Panc1 (cell line): Measurements from ENCODE around the gene FGF21.

ENCODE experiments used
- POLR2AphosphoS5 ChIP-seq: IDR thresholded peaks from 2 replicates; pipeline ENCODE4 v1.6.1; 2012; ENCODE audit warnings: mild to moderate bottlenecking, low read depth, low read length, moderate library complexity
- TCF7L2 ChIP-seq: IDR thresholded peaks from 2 replicates; pipeline ENCODE4 v1.6.1; 2011; ENCODE audit warnings: mild to moderate bottlenecking, low read depth, low read length, inconsistent platforms
- TF ChIP-seq, protein P1 (sequence below): fragments of 450-650 bp; IDR thresholded peaks from 2 replicates; pipeline ENCODE4 v1.5.1; 2017; ENCODE audit warnings: mild to moderate bottlenecking
- TF ChIP-seq, protein P2 (sequence below), 2 experiments: IDR thresholded peaks; 2 replicates each; pipeline ENCODE4 v1.6.1; 2011 to 2012; ENCODE audit warnings: low read depth in 2 of 2, control low read depth in 1 of 2, low read length in 1 of 2, mild to moderate bottlenecking in 1 of 2, moderate library complexity in 1 of 2; ENCODE audit not compliant: insufficient read depth in 1 of 2

DNA sequence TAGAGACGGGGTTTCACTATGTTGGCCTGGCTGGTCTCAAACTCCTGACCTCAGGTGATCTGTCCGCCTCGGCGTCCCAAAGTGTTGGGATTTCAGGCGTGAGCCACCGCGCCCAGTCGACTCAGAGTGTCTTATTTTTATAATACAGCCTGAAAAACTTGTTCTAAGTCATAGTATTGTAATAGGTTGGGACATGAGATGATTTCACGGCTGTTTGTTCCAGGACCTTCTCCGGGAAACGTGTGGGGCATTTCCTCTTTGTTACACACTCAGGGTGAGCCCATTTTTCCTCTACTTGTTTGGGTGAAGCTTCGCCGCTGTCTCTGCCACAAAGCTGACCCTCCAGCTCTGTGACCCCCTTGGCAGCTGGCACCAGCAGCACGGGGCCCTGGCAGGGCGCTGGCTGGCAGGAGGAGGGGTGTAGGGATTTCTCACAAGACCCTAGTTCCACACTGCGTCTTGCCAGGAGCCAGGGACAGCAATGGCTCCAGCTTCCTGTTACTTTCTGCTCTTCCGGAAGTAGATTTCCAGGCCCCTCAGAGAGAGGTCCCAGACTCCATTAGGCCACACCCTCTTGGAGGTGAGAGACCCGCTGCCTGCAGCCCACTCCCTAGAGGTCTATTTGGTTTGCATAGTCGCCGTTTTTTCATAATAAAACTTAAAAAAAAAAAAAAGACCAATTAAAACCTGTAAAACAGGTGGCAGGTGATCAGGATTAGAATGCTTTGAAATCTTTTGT, 15.6 kb downstream of the FGF21 start:
- TF ChIP-seq, protein P1, sequence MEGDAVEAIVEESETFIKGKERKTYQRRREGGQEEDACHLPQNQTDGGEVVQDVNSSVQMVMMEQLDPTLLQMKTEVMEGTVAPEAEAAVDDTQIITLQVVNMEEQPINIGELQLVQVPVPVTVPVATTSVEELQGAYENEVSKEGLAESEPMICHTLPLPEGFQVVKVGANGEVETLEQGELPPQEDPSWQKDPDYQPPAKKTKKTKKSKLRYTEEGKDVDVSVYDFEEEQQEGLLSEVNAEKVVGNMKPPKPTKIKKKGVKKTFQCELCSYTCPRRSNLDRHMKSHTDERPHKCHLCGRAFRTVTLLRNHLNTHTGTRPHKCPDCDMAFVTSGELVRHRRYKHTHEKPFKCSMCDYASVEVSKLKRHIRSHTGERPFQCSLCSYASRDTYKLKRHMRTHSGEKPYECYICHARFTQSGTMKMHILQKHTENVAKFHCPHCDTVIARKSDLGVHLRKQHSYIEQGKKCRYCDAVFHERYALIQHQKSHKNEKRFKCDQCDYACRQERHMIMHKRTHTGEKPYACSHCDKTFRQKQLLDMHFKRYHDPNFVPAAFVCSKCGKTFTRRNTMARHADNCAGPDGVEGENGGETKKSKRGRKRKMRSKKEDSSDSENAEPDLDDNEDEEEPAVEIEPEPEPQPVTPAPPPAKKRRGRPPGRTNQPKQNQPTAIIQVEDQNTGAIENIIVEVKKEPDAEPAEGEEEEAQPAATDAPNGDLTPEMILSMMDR: no peak
- TF ChIP-seq, protein P2, sequence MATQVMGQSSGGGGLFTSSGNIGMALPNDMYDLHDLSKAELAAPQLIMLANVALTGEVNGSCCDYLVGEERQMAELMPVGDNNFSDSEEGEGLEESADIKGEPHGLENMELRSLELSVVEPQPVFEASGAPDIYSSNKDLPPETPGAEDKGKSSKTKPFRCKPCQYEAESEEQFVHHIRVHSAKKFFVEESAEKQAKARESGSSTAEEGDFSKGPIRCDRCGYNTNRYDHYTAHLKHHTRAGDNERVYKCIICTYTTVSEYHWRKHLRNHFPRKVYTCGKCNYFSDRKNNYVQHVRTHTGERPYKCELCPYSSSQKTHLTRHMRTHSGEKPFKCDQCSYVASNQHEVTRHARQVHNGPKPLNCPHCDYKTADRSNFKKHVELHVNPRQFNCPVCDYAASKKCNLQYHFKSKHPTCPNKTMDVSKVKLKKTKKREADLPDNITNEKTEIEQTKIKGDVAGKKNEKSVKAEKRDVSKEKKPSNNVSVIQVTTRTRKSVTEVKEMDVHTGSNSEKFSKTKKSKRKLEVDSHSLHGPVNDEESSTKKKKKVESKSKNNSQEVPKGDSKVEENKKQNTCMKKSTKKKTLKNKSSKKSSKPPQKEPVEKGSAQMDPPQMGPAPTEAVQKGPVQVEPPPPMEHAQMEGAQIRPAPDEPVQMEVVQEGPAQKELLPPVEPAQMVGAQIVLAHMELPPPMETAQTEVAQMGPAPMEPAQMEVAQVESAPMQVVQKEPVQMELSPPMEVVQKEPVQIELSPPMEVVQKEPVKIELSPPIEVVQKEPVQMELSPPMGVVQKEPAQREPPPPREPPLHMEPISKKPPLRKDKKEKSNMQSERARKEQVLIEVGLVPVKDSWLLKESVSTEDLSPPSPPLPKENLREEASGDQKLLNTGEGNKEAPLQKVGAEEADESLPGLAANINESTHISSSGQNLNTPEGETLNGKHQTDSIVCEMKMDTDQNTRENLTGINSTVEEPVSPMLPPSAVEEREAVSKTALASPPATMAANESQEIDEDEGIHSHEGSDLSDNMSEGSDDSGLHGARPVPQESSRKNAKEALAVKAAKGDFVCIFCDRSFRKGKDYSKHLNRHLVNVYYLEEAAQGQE (IDR thresholded peaks at IDR 0.05; ENCODE audit: insufficient read depth in 1 of 2, low read depth in 2 of 2, low read length in 1 of 2): no peak
- TF ChIP-seq POLR2AphosphoS5 (no peak), TCF7L2 (no peak)
